HG03045 (cell line): ENCODE measurements around the gene ATP2A3.
A peak's percentile ranks its signal among the peaks of the same experiment; 100 is the strongest.

ENCODE experiments used
- ATAC-seq: cut with Tn5 transposase; IDR thresholded peaks from one replicate; pipeline ENCODE4 v1.9.1; 2021; ENCODE audit warnings: mild to moderate bottlenecking, moderate library complexity; ENCODE audit not compliant: unreplicated experiment

Gene ATP2A3

DNA sequence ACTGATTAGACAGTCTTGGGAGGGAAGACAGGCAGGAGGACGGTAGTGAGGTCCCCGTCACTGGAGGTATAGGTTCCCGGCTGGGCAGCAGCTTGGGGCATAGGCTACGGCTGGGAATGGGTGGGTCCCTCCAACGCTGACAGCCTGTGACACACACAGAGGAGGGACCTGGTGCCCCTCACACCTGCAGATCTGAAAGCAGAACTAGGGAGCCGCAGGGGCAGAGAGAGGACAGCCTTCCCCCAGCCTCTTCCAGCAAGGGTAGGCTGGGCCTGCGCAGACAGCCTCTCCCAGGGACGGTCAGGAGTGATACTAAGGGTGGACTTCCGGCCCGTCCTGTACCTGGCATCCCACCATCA is 49.9 kb downstream of the ATP2A3 start:
- ATAC-seq = peak; percentile 52

DNA sequence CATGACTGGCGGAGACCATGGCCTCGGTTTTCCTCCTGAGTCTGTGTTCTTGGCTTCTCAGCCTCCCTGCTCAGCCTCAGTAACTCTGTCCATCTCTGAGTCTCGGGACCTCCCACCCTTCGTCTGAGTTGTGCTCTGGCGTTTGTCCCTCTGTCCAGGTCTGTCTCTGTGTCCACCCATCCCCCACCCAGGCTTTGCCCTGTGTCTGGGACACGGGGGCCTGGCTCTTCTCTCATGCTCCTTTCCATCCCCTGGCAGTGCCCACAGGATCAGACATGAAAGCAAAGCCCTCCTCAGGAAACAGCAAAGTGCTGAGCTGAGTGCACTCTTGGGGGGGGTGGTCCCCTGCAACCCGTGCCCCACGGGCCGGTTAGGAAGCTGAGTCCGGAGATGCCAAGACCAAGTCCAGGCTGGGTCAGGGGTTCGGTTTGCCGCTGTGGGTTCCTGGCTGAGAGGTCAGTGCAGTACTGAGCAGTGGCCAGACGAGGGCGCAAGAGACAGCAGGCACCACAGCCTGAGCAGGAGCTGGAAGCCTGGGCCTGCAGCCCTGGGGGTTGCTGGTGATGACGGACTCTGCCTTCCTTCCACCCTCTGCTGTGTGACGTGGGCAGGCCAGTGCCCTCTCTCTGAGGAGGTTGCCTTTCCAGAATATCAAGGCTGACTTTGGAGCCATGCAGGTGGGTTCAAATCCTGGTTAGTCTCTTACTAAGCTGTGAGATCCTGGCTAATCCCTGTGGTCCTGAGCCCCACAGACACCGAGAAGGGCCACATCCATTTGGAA is 50.5 kb downstream of the ATP2A3 start:
- ATAC-seq = peak; percentile 42

GRCh38 chr17:3912827-3913226 is 51.4 kb downstream of the ATP2A3 start:
- no peak for ATAC-seq

DNA sequence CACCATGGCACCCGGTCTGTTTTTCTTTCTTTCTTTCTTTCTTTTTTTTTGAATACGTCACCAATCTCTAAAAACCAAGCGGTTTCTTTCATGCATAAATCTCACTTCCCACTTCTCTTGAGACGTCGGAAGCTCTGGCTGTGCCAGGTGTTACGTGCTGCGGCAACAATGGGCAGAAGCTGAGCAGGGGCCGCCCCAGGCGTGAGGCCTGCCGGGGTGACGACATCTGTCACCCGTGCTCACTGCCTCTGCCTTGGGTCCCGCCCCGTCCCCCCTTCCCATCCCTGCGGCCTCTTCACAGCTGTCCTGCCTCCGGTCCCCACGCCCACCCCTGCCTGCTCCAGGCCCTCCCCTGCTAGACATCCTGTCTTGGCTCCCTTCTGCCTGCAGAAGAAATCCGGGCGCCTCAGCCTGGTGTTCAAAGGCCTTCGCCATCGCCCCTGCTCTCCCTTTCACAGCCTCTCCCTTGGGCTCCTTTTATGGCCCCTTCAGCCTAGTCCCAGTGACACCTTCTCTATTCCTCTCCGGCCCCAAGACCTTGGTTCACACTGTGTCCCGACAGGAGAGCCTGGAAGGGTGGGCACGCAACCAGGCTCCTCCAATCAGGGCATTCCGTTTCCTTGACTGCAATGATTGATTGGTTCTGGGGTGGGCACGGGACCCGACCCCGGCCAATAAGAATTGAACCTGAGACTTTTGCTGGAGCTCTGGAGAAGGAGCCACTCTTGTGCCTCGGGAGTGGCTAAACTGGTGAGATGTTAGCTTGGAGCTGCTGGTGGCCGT is 52.8 kb downstream of the ATP2A3 start:
- ATAC-seq = peak; percentile 59

- no peak for ATAC-seq
Measured at GRCh38 chr17:3910420-3911270, 53.6 kb downstream of the ATP2A3 start.

GRCh38 chr17:3909257-3909656 is 55.0 kb downstream of the ATP2A3 start:
- no peak for ATAC-seq

GRCh38 chr17:3907483-3908216 is 56.6 kb downstream of the ATP2A3 start:
- ATAC-seq = no peak

- no peak for ATAC-seq
Measured at GRCh38 chr17:3906881-3907280, 57.4 kb downstream of the ATP2A3 start.

DNA sequence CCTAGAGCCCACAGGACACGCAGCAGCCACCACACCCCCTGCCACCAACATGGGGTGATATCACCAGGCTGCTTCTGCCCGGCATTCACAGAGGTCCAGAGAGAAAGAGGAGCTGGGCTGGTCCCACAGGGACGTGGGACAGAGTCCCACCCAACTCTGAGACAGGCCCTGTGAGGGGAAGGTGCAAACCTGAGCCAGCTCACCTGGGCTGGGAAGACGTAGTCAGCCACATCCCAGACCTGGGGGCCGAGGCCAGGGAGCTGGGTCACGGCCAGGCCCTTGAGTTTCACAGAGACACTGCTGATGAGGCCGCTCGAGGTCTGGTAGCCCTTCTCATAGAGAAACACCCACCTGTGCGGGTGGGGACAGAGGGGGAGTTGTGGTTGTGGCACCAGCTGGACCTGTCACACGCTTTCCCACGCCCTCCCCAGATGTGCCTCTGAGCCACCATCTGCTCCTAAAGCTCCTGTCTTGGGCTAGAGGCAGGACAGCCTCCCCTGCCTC is 59.2 kb downstream of the ATP2A3 start:
- no peak for ATAC-seq

DNA sequence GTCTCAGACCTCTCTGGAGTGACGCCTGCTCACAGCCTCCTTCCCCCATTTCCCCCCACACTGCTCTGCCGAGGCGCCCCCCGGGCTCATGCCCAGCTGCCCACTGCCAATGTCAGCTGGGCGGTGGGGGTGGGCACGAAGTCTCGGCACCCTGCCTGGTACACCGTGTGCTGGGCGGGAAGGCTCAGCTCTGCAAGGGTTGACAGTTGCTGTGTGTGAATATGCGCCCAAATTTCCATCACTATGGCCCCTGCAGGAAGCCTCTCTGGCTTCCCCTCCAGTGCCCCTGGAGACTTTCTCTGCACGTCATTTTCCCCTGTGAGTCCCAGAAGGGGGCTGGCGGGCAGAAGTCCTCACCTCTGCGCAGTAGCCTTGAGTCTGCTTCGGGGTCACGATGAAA is 59.7 kb downstream of the ATP2A3 start:
- no peak for ATAC-seq

DNA sequence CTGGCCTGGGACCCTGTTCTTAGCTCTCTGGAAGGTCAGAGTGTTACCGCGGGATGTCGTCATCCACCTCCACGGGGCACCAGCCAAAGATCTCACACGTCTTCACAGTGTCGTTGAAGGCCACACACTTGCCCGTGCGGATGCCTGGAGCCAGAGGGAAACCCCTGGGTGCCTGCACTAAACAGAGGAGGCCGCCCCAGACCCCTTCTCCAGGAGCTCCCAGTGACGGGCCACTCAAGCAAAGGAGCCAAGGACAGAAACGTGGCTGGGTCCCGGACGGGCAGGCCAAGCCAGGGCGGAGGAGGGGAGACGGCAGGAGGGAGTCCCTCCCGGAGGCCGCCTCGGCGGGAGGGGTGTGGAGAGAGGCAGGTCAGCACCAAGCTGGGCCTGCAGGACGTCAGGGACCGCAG is 60.4 kb downstream of the ATP2A3 start:
- no peak for ATAC-seq

- no peak for ATAC-seq
Measured at GRCh38 chr17:3903051-3903825, 61.0 kb downstream of the ATP2A3 start.

DNA sequence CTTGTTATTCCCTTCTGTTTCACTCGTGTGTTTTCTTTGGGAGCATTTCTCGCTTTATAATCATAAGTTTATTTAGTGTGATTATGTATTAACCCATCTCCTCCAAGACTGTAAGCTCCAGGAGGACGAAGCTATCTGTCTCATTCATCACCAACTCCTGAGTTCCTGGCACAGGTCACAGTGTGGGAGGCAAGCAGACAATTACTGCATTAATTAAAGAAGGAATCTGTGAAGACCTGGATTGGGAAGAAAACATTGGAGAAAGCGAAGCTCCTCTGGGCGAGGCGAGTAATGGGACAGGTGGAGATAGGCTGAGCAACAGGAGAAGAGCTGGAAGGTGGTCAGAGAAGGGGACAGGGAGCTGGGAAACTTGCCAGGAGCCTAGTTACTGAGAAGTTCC is 63.6 kb downstream of the ATP2A3 start:
- no peak for ATAC-seq

DNA sequence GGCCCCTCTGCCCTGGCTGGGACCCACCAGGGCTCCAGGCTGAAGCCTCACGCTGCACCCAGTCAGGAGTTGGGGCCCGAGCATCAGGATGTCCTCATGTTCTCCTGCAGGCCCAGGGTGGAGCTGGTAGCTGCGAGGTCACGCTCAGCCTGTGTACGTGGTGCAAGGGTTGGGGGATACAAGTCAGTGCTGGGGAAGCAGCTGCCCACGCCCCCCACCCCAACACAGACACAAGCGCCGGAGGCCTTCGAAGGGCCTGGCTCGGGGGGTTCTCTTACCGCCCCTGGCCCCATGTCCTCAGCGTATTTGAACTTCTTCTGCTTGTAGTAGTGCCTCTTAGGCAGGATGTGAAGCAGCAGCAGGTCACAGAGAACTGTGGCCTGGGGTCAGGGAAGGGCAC is 66.5 kb downstream of the ATP2A3 start:
- no peak for ATAC-seq

GRCh38 chr17:3896968-3897235 is 67.3 kb downstream of the ATP2A3 start:
- ATAC-seq = no peak

- no peak for ATAC-seq
Measured at GRCh38 chr17:3896108-3896967, 67.9 kb downstream of the ATP2A3 start.

DNA sequence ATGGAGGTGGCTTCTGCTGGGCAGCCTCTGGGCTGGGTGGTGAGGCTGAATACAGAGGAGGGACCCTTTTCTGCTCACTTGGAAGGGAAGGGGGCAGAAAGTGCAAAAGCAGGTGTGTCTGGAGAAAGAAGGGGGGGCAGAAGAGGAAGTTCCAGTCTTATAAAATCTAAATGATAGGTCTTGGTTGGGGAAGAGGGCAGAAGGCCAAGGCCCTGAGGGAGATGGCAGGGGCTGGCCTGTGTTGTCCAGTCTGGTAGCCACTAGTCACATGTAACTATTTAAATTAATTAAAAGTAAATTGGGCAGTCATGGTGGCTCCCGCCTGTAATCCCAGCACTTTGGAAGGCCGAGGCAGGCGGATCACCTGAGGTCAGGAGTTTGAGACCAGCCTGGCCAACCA is 68.9 kb downstream of the ATP2A3 start:
- no peak for ATAC-seq

DNA sequence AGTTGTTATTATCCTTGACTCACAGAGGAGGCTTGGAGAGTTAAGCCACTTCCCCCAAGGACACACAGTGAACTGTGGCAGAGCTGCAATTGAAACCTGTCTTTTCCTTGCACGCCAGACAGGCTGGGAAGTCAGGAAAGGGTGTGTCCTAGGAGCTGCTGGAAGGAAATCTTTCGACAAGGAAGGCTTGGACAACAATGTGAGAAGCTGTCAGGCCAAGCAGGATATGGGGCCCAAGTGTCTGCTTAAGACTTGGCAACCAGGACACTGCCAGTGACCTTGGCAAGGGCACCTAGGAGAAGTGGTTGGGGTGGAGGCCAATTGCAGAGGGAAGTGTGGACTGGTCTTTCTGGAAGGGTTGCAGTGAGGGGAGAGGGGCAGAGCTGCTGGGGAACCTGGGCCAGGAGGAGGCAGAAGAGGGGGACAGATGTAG is 69.3 kb downstream of the ATP2A3 start:
- no peak for ATAC-seq

GRCh38 chr17:3894188-3894587 is 70.0 kb downstream of the ATP2A3 start:
- no peak for ATAC-seq
